IPS DF 4.7 (cell line): ENCODE measurements around the gene PRRX2.
"Not testable (repeated sequence)": the region's sequence is repeated elsewhere in the genome, so short reads cannot be mapped to it uniquely, and the experiment has no call there.

Experiments used
- DNase-seq: peaks from one replicate; pipeline ENCODE4 v3.0.0-alpha.2; 2013; ENCODE audit warnings: low spot score; ENCODE audit errors: extremely low read depth

The PRRX2 gene

DNA sequence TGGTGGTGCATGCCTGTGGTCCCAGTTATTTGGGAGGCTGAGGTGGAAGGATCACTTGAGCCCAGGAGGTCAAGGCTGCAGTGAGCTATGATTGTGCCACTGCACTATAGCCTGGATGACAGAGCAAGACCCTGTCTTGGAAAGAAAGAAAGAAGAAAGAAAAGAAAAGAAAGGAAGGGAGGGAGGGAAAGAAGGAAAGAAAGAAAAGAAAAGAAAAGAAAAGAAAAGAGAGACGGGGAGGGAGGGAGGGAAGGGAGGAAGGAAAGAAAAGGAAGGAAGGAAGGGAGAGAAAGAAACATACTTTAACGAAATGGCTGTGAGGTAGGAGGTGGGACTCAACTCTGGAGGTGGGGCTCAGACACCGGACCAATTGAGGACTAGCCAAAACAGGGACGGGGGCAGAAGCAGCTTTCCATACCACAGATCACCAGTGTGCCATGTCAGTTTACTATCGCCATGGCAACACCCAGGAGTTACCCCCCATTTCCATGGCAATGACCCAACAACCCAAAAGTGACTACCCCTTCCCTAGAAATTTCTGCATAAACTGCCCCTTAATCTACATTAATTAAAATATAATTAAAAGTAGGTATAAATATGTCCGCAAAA is 66.1 kb downstream of the PRRX2 start:
- no peak for DNase-seq

GRCh38 chr9:129732100-129732499 is 66.7 kb downstream of the PRRX2 start:
- DNase-seq = no peak

DNA sequence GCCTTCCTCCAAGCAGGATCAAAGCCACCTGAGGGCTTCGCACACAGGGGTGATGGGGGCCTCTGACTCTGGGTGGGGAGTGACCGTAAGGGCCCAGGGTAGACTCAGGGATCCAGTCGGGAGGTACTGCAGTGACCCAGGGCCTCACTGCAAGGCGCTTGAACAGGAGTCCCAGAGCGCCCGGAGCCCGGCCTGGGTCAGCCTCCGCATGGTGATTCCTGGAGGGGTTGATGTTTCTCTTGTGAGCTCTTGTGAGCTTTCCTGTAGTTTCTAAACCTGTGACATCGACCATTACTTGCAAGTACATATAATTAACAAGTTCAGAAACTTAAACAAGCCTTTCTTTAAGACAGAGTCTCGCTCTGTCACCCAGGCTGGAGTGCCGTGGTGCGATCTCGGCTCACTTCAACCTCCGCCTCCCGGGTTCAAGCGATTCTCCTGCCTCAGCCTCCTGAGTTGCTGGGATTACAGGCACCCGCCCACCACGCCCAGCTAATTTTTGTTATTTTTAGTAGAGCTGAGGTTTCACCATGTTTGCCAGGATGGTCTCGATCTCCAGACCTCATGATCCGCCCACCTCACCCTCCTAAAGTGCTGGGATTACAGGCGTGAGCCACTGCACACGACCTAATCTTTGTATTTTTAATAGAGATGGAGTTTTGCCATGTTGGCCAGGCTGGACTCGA is 67.6 kb downstream of the PRRX2 start:
- DNase-seq = no peak

GRCh38 chr9:129733632-129733953 is 68.1 kb downstream of the PRRX2 start:
- DNase-seq = no peak

GRCh38 chr9:129735546-129735945 is 70.1 kb downstream of the PRRX2 start:
- no peak for DNase-seq

GRCh38 chr9:129736334-129736733 is 70.9 kb downstream of the PRRX2 start:
- no peak for DNase-seq

DNA sequence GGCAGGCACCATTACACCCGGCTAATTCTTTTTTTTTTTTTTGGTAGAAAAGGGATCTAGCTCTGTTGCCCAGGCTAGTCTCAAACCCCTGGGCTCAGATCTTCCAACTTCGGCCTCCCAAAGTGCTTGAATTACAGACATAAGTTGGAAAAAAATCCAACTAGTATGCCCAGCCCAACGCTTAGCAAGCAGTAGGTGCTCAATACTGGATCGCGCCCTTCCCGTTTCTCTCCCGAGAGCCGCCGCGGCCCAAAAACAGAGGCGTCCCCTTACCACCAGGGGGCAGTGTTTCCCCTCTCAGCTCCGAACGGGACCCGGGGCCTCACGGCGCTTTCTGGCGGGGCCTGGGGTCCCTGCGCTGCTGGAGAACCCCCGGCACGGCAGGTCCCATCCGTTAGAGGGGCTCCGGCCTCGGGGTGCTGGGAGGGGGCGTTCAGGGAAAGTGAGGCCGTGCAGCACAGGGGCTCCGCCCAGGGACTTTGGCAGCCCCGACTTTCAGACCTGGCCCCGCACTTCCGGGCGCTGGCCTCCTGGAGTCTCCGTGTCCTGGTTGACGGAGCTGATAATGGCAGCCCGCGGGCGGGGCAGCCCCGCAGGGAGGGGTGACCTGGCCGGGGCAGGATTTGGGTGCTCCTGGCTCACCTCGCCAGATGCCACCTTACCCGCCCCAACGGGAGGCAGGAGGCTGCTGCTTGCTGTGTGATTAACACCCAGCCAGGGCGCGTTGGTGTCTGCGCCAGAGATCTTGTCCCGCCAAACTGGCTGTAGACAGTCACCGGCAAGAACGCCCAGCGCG is 72.2 kb downstream of the PRRX2 start:
- no peak for DNase-seq

- DNase-seq = no peak
Observed at GRCh38 chr9:129739432-129739831, 74.0 kb downstream of the PRRX2 start.

- DNase-seq = no peak
Observed at GRCh38 chr9:129740174-129740573, 74.7 kb downstream of the PRRX2 start.

GRCh38 chr9:129740666-129741464 is 75.4 kb downstream of the PRRX2 start:
- DNase-seq = no peak

GRCh38 chr9:129745200-129745599 is 79.8 kb downstream of the PRRX2 start:
- no peak for DNase-seq

GRCh38 chr9:129746092-129746777 is 80.8 kb downstream of the PRRX2 start:
- DNase-seq = no peak

GRCh38 chr9:129748249-129748648 is 82.8 kb downstream of the PRRX2 start:
- DNase-seq = no peak

DNA sequence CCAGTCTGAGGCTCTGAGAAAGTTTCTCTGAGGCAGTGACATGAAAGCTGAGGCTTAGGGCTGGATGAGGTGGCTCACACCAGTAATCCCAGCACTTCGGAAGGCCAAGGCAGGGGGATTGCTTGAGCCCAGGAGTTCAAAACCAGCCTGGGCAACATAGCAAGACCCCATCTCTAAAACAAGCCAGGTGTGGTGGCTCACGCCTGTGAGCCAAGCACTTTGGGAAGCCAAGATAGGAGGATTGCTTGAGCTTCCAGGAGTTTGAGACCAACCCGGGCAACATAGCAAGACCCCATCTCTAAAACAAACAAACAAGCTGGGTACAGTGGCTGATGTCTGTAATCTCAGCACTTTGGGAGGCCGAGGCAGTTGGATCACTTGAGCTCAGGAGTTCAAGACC is 83.6 kb downstream of the PRRX2 start:
- DNase-seq = not testable (repeated sequence)

DNA sequence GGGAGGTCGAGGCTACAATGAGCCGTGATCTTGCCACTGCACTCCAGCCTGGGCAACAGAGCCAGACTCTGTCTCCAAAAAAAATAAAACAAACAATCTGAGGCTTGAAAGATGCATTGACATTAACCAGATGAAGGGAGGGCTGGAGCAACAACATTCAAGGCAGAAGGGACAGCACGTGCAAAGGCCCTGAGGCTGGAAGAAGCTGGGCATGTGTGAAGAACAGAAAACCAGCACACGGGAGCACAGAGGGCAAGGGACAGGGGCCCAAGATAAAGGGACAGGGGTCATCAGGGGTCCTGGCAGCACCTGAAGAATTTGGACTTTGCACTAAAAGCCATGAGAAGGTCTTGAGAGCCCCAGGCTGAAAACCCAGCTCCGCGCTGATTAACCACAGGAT is 84.1 kb downstream of the PRRX2 start:
- DNase-seq = no peak

GRCh38 chr9:129750013-129750638 is 84.7 kb downstream of the PRRX2 start:
- DNase-seq = no peak

- no peak for DNase-seq
Observed at GRCh38 chr9:129751841-129752801, 86.7 kb downstream of the PRRX2 start.

- DNase-seq = no peak
Observed at GRCh38 chr9:129752900-129753729, 87.7 kb downstream of the PRRX2 start, which contains the start of gene PTGES. PTGES (minus strand) TSS chr9:129753042; CDS start chr9:129753012, 30 bp downstream.

GRCh38 chr9:129755151-129755550 is 89.7 kb downstream of the PRRX2 start:
- no peak for DNase-seq
